ENCODE measurements around the gene SMURF2.
A peak's percentile ranks its signal among the peaks of the same experiment; 100 is the strongest.

Gene SMURF2

DNA sequence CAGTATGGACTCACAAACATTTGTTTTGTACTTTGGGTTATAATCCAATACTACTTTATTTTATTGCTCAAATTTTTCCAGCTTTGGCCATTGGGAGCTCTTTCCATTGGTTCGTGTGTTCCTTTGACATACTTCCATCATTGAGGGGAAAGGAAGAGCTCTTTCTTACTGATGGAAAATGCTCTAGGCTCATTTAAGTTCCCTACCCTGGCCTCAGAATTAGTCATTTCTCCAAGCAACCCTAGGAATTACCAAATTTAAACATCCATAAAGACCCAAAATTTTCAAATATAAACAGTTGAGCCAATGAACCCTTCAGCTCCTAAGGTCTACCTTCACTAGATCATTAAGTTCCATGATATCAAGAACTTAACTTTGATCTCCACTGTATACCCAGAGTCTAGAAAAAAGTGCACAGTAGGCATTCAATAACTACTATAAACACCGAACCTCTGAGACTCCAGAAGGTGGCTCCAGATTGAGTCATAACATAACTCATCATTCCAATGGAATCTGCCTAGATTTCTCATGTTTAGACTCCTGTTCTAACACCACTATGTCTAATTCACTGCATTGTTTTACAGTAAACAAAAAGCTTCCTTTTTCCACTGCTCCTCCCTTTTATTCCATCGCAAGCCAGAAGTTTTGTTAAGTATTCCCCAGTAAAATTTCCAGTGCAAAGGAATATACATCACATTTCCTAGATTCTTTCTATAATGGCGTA, 39.0 kb downstream of the SMURF2 start:
- Histone ChIP-seq H3K9me3 (ENCODE audit: severe bottlenecking) (no peaks in the 10 kb centered on the region), H3K36me3 (ENCODE audit: low read depth) (peaks cover 15% of the 10 kb centered on the region), H3K27me3 (ENCODE audit: insufficient read depth, poor library complexity, severe bottlenecking) (no peaks in the 10 kb centered on the region), H3K4me1 (ENCODE audit: insufficient read depth, poor library complexity, severe bottlenecking) (peaks cover 48% of the 10 kb centered on the region), H3K4me3 (ENCODE audit: severe bottlenecking) (no peak overlapping the region), H3K27ac (ENCODE audit: poor library complexity, severe bottlenecking) (peak overlapping the region; percentile 84)
- TF ChIP-seq, protein P1, sequence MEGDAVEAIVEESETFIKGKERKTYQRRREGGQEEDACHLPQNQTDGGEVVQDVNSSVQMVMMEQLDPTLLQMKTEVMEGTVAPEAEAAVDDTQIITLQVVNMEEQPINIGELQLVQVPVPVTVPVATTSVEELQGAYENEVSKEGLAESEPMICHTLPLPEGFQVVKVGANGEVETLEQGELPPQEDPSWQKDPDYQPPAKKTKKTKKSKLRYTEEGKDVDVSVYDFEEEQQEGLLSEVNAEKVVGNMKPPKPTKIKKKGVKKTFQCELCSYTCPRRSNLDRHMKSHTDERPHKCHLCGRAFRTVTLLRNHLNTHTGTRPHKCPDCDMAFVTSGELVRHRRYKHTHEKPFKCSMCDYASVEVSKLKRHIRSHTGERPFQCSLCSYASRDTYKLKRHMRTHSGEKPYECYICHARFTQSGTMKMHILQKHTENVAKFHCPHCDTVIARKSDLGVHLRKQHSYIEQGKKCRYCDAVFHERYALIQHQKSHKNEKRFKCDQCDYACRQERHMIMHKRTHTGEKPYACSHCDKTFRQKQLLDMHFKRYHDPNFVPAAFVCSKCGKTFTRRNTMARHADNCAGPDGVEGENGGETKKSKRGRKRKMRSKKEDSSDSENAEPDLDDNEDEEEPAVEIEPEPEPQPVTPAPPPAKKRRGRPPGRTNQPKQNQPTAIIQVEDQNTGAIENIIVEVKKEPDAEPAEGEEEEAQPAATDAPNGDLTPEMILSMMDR (IDR thresholded peaks at IDR 0.05; ENCODE audit: poor library complexity, severe bottlenecking), result no peak
- ATAC-seq (ENCODE audit: low read depth), result peak; percentile 97
- DNase-seq (ENCODE audit: low spot score), result no peak

DNA sequence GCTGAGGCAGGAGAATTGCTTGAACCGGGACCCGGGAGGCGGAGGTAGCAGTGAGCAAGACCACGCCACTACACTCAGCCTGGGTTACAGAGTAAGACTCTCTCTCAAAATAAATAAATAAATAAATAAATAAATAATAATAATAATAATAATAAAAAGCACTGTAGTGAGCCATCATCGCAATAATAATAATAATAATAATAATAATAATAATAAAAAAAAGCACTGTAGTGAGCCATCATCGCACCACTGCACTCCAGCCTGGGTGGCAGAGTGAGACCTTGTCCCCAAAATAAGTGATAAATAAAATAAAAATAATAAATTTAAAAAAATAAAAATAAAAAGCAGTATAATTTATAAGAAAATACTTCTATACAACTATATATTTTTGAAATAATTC, 40.3 kb downstream of the SMURF2 start:
- peaks cover 18% of the 10 kb centered on the region for H3K36me3 ChIP-seq (ENCODE audit: low read depth)
- ATAC-seq (ENCODE audit: low read depth) (no peak), DNase-seq (ENCODE audit: low spot score) (no peak)
- H3K27ac ChIP-seq (ENCODE audit: poor library complexity, severe bottlenecking), result peak overlapping the region; percentile 37
- TF ChIP-seq, protein P1 (IDR thresholded peaks at IDR 0.05; ENCODE audit: poor library complexity, severe bottlenecking), result no peak
- H3K9me3 ChIP-seq (ENCODE audit: severe bottlenecking), result no peaks in the 10 kb centered on the region
- no peaks in the 10 kb centered on the region for H3K27me3 ChIP-seq (ENCODE audit: insufficient read depth, poor library complexity, severe bottlenecking)
- H3K4me1 ChIP-seq (ENCODE audit: insufficient read depth, poor library complexity, severe bottlenecking), result peaks cover 51% of the 10 kb centered on the region
- H3K4me3 ChIP-seq (ENCODE audit: severe bottlenecking), result no peak overlapping the region

- ATAC-seq (ENCODE audit: low read depth) (no peak), DNase-seq (ENCODE audit: low spot score) (no peak)
- TF ChIP-seq, protein P1 (IDR thresholded peaks at IDR 0.05; ENCODE audit: poor library complexity, severe bottlenecking), result no peak
- H3K36me3 ChIP-seq (ENCODE audit: low read depth), result peaks cover 19% of the 10 kb centered on the region
- H3K27me3 ChIP-seq (ENCODE audit: insufficient read depth, poor library complexity, severe bottlenecking), result no peaks in the 10 kb centered on the region
- no peak overlapping the region for H3K4me3 ChIP-seq (ENCODE audit: severe bottlenecking)
- H3K4me1 ChIP-seq (ENCODE audit: insufficient read depth, poor library complexity, severe bottlenecking), result peaks cover 46% of the 10 kb centered on the region
- H3K9me3 ChIP-seq (ENCODE audit: severe bottlenecking), result no peaks in the 10 kb centered on the region
- H3K27ac ChIP-seq (ENCODE audit: poor library complexity, severe bottlenecking), result no peak overlapping the region
Observed at GRCh38 chr17:64618848-64619247, 43.3 kb downstream of the SMURF2 start.

GRCh38 chr17:64617125-64617780, 44.9 kb downstream of the SMURF2 start:
- no peak for DNase-seq (ENCODE audit: low spot score)
- H3K4me1 ChIP-seq (ENCODE audit: insufficient read depth, poor library complexity, severe bottlenecking), result peaks cover 31% of the 10 kb centered on the region
- peaks cover 19% of the 10 kb centered on the region for H3K36me3 ChIP-seq (ENCODE audit: low read depth)
- ATAC-seq (ENCODE audit: low read depth), result no peak
- TF ChIP-seq, protein P1 (IDR thresholded peaks at IDR 0.05; ENCODE audit: poor library complexity, severe bottlenecking), result no peak
- H3K4me3 ChIP-seq (ENCODE audit: severe bottlenecking), result no peak overlapping the region
- no peak overlapping the region for H3K27ac ChIP-seq (ENCODE audit: poor library complexity, severe bottlenecking)
- no peaks in the 10 kb centered on the region for H3K27me3 ChIP-seq (ENCODE audit: insufficient read depth, poor library complexity, severe bottlenecking)
- H3K9me3 ChIP-seq (ENCODE audit: severe bottlenecking), result no peaks in the 10 kb centered on the region

All from RWPE2 (cell line).